Measurements from ENCODE around the gene HIPK1. TPM values are rescaled to one million over a fixed set of nuclear protein-coding genes. Genes with fewer than 3 reads are reported as not detected.

HIPK1 gene
- total RNA-seq, result 45.0 and 71.9 TPM in 2 replicates
- polyA plus RNA-seq (2012), result 25.5 TPM

DNA sequence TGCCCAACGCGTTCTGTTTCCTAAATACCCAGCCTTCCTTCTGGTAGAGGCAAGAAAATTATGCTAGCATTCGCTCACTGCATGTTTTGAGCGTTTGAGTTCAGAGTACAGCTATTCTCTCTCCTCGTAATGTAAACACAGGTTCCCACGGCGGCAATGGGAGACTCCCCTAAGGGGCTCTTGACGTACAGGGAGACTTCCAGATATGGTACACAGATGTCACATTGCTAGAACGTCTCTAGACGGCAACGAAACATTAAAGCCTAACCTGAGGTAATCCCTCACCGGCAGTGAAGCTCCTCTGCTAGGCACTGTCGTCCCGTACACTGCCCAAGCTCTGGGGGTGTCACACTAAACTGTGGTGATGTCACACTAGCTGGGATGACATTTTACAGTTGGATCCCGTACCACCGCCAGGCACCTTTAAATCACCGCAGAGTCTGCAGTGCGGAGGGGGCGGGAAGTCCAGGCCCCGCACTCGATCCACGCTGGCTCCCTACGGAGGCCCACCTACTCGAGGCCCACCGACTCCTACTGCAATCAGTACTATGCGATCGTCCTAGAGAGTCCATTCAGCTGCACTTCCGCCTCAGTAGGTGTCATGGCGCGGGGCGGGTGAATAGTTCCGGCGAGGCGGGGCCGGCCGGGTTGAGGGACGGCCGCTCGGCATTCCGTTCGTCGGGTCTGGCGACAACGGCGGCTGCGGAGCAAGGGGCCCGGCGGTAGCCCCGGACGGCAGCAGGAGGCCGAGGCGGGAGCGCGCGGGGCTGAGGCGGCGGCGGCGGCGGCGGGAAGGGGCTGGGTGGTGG, at the start of gene HIPK1:
Gene HIPK1 (plus strand): TSS at position 384 of the 809 bp plus-strand sequence.
- peak; percentile 94 for DNase-seq (ENCODE audit: low read depth)

DNA sequence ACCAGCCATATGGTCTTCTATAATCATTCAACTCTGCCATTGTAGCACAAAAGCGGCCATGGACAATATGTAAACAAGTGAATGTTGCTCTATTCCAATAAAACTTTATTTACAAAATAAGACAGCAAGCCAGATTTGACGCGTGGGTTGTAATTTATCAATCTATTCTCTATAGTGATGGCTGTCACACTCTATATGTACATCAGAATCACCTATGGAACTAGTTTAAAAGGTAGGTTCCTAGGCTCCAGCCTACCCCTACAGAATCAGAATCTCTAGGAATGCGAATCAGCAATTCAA, 49.4 kb upstream of the HIPK1 start:
- no peak for DNase-seq (ENCODE audit: low read depth)

DNA sequence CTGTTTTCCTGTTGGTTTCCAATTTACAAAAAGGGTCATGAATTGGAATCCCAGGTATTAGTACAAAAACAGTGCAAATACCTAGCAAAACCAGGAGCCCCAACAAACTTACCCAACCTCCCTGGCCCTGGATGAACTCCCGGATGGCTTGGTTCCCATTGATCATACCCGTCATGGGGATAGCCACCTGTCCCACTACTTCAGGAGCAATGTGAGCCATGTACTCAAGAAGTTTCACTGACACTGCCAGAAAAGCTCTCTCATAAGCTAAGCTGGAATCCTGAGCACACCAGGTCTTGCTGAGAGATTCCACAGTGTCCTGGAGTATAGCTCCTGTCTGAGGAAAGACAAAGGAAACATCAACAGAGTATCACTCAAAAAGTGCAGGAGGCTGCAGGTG, 47.5 kb upstream of the HIPK1 start:
- DNase-seq (ENCODE audit: low read depth), result peak; percentile 62

DNA sequence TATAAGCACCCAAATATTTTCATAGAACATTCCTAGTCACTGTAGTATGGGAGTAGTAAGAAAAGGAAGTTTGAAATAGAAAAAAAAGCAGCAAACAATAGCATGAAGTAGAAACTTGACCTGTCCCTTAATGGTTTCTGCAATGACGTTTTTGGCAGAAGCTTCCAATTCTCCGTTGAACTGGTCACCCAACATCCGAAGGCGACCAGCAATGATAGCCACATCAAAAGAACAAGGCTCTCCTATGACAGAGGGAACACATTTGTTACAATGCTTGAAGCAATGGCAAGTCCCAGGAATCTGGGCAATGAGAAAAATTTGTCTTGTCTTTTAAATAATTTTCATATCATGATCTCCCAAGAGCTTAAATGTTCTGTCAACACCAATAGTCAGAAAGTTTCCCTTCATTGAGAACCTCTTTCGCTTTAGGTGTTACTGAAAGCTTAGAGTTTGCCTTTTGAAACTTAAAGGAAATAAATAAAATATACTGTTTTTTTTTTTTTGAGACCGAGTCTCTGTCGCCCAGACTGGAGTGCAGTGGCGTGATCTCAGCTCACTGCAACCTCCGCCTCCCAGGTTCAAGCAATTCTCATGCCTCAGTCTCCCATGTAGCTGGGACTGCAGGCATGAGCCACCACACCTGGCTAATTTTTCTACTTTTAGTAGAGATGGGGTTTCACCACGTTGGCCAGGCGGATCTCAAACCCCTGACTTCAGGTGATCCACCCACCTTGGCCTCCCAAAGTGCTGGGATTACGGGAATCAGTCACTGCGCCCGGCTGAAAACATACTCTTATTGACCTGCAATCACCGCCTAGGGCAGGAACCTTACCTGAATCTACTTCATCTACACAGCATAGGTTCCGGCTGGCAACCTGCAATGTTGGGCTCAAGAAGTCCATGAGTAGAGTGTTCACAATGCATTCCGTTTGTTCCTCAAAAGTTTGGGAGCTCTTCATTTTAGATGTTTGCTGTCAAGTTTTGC, 42.4 kb upstream of the HIPK1 start:
- DNase-seq (ENCODE audit: low read depth), result no peak

DNA sequence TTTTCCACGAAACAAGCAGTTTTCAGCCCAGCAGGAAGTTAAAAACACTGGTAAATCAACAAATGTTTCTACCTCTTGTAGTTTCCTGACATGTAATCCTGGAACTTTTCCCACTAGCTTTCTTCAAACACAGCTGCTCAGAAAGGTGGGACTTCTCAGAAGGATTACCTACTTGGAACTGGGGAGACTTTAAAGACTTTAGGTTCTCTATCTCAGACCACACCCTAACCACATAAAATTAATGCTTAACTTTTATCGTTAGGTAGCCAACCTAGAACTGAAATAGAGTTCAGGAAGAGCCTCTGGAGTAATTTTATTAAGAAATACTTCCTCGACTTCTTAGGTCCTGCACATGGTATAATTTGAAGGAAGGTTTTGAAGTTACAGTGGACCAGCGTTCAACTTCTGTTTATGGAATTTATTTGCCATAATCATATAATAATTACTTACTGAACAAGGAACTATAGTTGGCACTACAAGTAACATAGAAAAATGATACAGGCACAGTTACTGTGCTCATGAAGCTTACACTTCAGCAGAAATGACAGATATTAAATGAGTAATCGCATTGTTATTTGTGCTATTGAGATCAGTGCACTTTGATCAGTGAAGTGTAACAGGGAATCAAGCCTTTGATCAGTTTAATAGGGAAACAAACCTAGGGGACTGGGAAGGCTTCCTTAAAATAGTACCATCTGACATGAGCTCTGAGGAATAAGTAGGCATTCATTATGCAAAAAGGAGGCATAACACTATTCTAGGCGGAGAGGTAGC, 41.5 kb upstream of the HIPK1 start, which contains the start of gene BCL2L15:
Gene BCL2L15 (minus strand): TSS at position 180 of the 774 bp plus-strand sequence. CDS start 206 bp downstream, outside the sequence.
- no peak for DNase-seq (ENCODE audit: low read depth)

DNA sequence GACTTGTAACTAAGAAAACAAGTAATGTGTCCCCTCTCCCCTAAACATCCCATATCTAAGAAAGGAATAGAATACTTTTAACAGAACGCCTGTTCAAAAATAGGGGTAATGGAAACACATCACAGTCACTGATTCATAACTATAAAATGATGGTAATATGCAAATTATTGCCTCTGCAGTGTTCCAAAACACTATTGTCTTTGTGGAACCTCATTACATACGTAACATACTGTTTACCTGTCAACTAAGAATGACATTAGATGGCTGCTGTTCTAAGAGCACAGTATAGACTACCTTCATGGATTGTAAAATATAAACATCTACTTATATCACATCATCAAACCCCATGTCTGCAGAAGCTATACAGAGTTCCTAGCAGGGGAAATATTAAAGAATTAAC, 38.3 kb upstream of the HIPK1 start:
- no peak for DNase-seq (ENCODE audit: low read depth)

DNA sequence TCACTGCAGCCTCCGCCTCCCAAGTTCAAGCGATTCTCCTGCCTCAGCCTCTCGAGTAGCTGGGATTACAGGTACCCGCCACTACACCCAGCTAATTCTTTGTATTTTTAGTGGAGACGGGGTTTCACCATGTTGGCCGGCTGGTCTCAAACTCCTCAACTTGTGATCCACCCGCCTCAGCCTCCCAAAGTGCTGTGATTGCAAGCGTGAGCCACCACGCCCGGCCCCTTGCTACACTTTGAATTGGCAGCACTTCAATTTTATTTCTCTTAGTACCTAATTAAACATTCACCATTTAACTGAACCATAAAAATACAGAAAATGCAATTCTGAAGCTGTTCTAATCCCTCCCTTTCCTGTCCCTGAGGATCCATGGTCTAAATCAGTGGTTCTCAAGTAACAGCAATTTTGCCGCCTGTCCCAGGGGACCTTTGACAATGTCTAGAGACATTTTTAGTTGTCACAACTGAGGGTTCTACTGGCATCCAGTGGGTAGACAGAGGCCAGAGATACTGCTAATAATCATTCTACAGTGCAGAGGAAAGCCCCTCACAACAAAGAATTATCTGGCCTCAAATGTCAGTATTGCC, 37.4 kb upstream of the HIPK1 start:
- DNase-seq (ENCODE audit: low read depth), result no peak

DNA sequence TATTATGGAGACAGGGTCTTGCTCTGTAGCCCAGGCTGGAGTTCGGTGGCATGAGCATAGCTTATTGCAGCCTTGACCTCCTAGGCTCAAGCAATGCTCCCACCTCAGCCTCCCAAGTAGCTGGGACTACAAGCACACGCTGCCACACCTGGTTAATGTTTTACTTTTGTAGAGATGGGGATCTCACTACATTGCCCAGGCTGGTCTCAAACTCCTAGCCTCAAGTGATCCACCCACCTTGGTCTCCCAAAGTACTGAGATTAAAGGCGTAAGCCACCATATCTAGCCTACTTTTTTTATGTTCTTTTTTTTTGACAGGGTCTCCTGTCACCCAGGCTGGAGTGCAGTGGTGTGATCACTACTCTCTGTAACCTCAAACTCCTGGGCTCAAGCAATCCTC, 35.9 kb upstream of the HIPK1 start:
- DNase-seq (ENCODE audit: low read depth), result no peak

DNA sequence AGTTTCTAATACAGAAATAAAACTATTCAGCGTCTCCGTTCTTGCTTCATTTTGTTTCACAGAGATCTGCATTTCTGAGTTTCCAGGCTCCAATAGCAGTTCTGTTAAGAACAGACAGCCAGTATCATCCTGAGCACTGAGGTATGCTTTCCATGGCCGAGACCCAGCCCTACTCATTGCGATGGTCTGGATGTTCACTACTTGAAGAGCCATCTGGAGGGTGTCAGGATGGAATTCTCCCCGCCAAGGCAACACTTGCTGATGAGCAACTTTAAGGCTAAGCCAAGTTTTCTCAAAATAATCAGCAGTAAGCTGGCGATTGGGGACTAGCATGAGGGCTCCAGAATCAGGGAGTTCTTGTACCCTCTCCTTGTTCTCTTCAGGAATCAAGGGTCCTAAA, 34.0 kb upstream of the HIPK1 start:
- no peak for DNase-seq (ENCODE audit: low read depth)

DNA sequence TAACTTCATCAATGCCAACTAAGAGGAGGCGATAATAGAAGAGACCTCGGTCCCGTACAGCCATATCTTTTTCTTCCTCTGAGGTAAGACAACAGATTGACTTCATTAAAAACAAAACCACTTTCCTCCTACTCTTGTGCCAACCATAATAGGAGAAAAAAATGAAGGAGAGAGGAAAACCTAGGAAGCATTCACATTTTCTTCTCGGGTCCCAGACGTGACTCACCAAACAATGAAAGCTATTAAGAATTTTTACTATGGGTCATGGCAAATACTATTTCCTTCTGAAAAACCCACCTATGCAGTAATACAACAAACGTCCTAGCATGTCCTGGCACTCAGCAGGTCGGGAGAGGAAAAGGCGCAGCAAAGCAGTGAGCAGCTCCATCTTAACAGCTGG, 33.2 kb upstream of the HIPK1 start:
- DNase-seq (ENCODE audit: low read depth), result no peak

DNA sequence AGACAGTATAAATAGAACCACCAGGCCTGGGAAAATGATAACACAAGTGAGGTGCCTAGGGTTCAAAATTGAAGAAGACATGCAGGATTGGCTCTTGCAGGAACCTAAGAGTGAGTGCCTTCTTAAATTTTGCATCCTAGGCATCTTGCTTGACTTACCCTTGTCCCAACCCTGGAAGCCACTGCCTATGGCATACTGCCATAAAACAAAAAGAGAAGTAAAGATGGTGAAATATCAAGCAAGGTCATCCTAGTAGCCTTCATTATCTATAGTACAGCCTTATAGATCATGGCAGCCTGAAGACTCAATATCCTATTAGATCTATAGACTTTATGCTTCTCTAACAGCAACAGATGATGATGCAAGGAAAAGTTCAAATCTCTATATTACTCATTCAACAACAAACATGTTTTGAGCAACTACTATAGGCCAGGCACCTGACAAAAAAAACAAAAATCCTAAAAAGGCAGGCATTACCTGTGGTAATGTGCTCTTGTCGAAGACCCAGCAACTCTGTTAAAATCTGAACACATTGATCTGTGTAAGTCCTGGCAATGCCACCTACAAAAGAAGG, 30.8 kb upstream of the HIPK1 start:
- no peak for DNase-seq (ENCODE audit: low read depth)

DNA sequence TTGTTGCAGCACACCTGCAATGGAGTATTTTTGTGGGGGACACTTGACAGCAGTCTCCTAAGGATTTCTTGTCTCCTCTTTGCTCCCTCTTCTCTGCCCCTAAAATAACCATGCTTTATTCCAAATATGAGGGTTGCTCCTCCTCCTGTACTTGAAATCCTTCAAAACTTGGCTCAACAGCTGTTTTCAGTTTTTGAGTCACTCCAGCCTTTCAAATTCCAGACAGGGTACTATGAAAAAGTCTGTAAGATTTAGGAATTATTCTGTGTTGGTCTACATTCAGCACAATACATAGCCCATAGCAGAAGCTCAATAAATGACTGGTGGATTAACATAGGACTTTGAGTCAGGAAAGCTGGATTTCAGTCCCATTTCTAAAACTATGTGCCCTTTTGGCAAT, 30.0 kb upstream of the HIPK1 start:
- DNase-seq (ENCODE audit: low read depth), result peak; percentile 43

DNA sequence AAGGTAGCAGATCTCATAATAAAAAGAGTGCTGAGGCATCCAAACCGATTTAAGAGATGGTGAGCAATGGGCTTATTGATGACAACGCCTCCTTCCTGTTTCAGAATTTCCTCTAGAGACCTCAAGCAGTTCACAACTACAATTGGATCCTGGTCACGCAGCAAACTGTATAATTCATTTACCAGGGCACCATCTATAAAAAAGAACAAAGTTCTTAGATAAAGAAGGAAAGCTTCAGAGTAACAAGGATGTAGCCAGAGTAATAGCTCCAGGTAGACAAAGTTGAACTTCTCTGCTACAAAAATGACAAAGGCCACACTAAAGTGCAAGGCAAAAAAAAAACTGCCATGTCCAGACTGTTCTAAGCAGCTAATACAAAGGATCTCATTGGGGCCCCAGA, 27.9 kb upstream of the HIPK1 start:
- DNase-seq (ENCODE audit: low read depth), result no peak

DNA sequence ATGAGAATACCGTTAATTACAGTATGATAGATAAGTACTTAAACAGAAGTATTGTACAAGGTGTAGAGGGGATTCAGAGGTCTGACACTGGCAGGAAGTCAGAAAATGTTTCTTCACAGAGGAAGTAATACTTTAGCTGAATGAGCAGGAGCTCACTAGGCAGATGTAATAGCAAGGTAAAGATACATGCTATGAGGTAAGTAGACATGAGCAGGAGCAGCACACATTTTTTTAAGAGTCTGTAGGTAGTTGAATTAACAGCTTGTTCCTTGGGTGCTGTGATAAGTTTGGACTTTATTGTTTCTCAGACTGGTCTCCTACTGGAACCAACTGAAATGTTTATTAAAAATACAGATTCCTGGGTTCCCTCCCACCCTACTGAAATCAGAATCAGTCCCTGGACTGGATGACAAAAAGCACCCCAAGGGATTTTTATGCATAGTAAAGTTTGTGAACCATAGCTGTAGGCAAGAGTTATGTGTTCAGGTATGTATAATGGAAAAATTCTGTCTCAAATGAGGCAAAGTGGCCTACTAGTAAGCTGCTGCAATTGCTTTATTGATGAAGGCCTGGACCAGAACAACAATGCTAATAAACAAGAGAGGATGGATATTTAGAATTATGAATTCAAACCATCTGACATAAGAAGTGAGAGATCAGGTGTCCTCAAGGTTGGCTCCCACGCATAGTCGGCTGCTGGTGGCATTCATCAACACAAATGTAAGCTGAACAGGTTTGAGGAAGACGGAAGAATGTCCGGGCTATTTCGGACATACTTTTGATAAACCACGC, 25.4 kb upstream of the HIPK1 start:
- DNase-seq (ENCODE audit: low read depth), result peak; percentile 9

DNA sequence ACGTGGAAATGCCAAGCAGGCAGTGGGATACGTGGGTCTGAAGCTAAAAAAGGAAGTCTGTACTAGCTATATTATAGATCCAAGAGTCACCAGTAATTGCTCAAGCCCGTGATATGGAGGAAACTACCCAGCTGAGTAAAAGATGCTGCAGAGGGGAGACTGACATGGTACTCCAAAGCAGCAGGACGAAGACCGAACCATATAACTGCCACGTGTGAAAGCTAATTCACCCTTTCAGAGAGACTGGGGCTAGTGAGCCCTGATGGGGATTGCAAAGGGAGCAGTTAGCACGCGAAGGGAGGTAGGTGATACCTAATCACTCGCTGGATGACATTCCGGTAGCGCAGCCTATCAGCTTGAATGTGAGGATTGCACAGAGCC, 24.8 kb upstream of the HIPK1 start:
- no peak for DNase-seq (ENCODE audit: low read depth)

DNA sequence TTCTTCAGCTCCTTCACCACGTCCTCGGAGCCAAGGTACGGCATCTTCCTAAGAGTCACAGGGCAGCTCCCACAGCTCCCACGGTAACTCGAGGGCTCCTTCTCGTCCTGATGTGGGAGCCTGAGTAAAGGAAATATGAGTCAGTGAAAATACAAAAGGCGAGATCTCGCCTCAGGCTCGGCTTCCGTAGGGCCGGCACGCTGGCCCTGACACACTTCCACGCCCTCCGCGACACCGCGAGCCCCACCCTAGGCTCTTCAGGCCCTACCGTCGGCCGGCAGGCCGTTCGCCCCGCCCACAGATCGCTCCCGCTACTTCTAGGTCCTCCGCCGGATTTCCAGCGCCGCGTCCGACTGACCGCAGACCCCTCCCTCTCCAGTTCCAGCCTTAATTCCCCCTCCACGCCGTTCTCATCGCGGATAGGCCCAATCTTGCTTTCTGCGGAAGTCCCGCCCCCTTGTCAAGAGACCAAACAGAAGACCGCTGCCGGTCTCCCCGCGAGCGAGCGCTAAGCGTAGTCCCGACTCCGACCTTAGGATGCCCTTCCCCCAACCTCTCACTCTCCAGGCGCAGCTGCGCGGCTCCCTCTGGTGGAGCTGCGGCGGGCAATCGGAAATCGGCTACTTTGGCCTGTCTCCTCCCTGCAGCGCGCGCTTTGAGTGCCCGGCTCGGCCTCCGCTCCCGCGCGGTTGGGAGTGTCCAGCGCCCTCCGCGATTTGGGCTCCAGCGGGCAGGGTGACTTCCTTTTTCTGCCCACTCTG, 24.3 kb upstream of the HIPK1 start, which contains the start of the genes AP4B1 and DCLRE1B:
Gene AP4B1 (minus strand): TSS at position 126 of the 761 bp plus-strand sequence. CDS start 82 bp downstream, at position 44.
Gene DCLRE1B (plus strand): TSS at position 653 of the 761 bp plus-strand sequence. CDS start 261 bp downstream, outside the sequence.
- peak; percentile 100 for DNase-seq (ENCODE audit: low read depth)

DNA sequence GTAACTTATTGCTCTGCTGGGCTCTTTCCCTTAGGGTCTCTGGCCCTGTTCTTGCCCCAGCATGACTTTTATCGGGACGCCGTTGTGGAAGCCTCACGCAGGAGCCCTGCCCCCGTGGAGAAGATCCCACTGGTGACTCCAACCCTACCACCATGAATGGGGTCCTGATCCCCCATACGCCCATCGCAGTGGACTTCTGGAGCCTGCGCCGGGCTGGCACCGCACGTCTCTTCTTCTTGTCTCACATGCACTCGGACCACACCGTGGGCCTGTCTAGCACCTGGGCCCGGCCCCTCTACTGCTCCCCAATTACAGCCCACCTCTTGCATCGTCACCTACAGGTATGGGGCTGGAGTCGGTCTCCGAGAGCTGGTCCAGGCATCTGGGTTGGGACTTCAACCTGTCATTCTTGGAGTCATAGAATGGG, 23.7 kb upstream of the HIPK1 start:
- DNase-seq (ENCODE audit: low read depth), result no peak

DNA sequence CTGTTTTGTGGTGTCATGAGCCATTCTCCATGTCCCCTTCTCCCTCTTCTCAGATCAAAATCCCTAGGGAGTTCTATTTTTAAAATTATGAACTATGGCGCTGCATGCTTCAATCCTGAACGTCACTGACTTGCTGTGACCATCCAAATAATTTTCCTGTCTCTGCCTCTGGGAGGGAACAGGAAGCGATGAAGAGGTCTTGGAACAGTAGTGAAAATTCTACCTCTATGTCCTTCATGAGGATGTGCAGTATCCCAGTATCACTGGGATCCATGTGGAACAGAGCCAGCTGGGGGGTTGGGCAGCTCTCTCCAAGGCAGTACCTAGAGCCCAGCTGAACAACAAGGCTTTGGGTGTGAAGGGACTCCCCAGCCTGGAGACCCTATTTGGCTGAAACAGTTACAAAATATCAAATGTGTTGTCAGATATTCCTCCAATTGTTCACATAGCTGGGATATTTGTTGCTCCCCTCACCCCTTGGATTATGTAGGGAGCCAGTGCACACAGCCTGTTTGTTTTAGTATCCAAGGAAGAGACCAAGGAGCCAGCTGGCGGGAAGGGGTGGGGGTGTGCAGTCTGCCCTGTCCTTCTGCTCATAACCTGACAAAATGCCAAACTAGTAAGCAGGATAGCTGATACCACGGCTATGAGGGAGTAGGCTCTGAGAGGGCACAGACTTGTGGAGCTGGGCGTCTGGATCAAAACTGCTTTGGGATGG, 16.4 kb upstream of the HIPK1 start:
- DNase-seq (ENCODE audit: low read depth), result peak; percentile 95
